IMR-90 (cell line): ENCODE measurements around the gene CFAP221. TPM values are rescaled to one million over a fixed set of nuclear protein-coding genes. Genes with fewer than 3 reads are reported as not detected.

Experiments
- ATAC-seq: fragments of 200-7000 bp; cut with Tn5 transposase; 2 replicates; pipeline ENCODE4 v1.9.1; 2020; ENCODE audit warnings: low read depth, mild to moderate bottlenecking, moderate library complexity
- BruUV-seq: library from RNA; stranded (reverse); fragments of 400-500 nt; replicated peaks from 2 replicates; lab custom pipeline; 2021; lab: Mats Ljungman, UMichigan
- CTCF ChIA-PET: fragments of 300-600 bp; formaldehyde crosslinking; extraction: SDS; loops from one replicate; lab custom pipeline; 2021; ENCODE audit warnings: antibody characterized with exemption; lab: Yijun Ruan, JAX
- POLR2A ChIA-PET: fragments of 300-600 bp; sonication (Branson Sonifier 250); formaldehyde crosslinking; loops from one replicate; lab custom pipeline; 2022; ENCODE audit warnings: antibody characterized with exemption; ENCODE audit not compliant: unreplicated experiment; lab: Charles Lee
- DNase-seq: peaks from one replicate; pipeline ENCODE4 v3.0.0; 2013
- H2AFZ ChIP-seq: replicated peaks from 2 replicates; pipeline ENCODE3; 2013; ENCODE audit warnings: low read length, mild to moderate bottlenecking; ENCODE audit not compliant: poor library complexity
- H2AK5ac ChIP-seq: 2 replicates; pipeline ENCODE4 v1.6.1; 2013; ENCODE audit warnings: low read depth, low read length, inconsistent platforms
- H2AK9ac ChIP-seq: replicated peaks from 2 replicates; pipeline ENCODE3; 2013; ENCODE audit warnings: mild to moderate bottlenecking, low read depth, low read length, moderate library complexity; ENCODE audit not compliant: poor library complexity
- H2BK120ac ChIP-seq: 2 replicates; pipeline ENCODE4 v1.6.1; 2013; ENCODE audit warnings: low read depth, low read length, inconsistent platforms
- H2BK15ac ChIP-seq: 3 replicates; pipeline ENCODE4 v1.6.1; 2013; ENCODE audit warnings: low read depth, low read length, inconsistent platforms
- H2BK20ac ChIP-seq: 2 replicates; pipeline ENCODE4 v1.6.1; 2013; ENCODE audit warnings: low read depth, mild to moderate bottlenecking, inconsistent platforms, low read length, moderate library complexity
- H2BK5ac ChIP-seq: 2 replicates; pipeline ENCODE4 v1.6.1; 2013; ENCODE audit warnings: mild to moderate bottlenecking, low read depth, low read length, inconsistent platforms; ENCODE audit not compliant: poor library complexity, severe bottlenecking
- H3K14ac ChIP-seq: replicated peaks from 2 replicates; pipeline ENCODE4 v1.6.1; 2013; ENCODE audit warnings: low read depth, low read length, inconsistent platforms
- H3K18ac ChIP-seq: 2 replicates; pipeline ENCODE4 v1.6.1; 2013; ENCODE audit warnings: low read depth, low read length, control low read depth
- H3K23ac ChIP-seq: 2 replicates; pipeline ENCODE4 v1.6.1; 2013; ENCODE audit warnings: low read depth, low read length, inconsistent platforms
- H3K27ac ChIP-seq: 2 replicates; pipeline ENCODE4 v1.5.1; 2013; ENCODE audit warnings: mild to moderate bottlenecking, control low read depth, low read length; ENCODE audit not compliant: insufficient read depth
- H3K27me3 ChIP-seq: 2 replicates; pipeline ENCODE4 v1.6.1; 2013; ENCODE audit warnings: low read length; ENCODE audit not compliant: control insufficient read depth, insufficient read depth
- H3K36me3 ChIP-seq: 2 replicates; pipeline ENCODE4 v1.6.1; 2013; ENCODE audit warnings: low read length, mixed read lengths; ENCODE audit not compliant: control insufficient read depth, insufficient read depth
- H3K4ac ChIP-seq: 2 replicates; pipeline ENCODE4 v1.6.1; 2013; ENCODE audit warnings: low read depth, low read length, inconsistent platforms
- H3K4me1 ChIP-seq: 2 replicates; pipeline ENCODE4 v1.6.1; 2013; ENCODE audit warnings: low read length, mixed read lengths; ENCODE audit not compliant: control insufficient read depth, insufficient read depth
- H3K4me2 ChIP-seq: 2 replicates; pipeline ENCODE4 v1.6.1; 2013; ENCODE audit warnings: low read depth, mild to moderate bottlenecking, control low read depth, low read length, moderate library complexity
- H3K4me3 ChIP-seq: 2 replicates; pipeline ENCODE4 v1.5.1; 2013; ENCODE audit warnings: low read depth, mild to moderate bottlenecking, control low read depth, low read length, moderate library complexity; ENCODE audit not compliant: insufficient read depth
- H3K56ac ChIP-seq: 2 replicates; pipeline ENCODE4 v1.6.1; 2013; ENCODE audit warnings: low read length, inconsistent platforms; ENCODE audit not compliant: insufficient read depth; ENCODE audit errors: extremely low read depth
- H3K79me1 ChIP-seq, 2 experiments: 2 replicates each; pipeline ENCODE4 v1.6.1; 2013; ENCODE audit warnings: low read length in 2 of 2, inconsistent platforms in 1 of 2, low read depth in 1 of 2
- H3K9ac ChIP-seq: 2 replicates; pipeline ENCODE4 v1.6.1; 2013; ENCODE audit warnings: low read depth, low read length, control low read depth
- H3K9me1 ChIP-seq: 2 replicates; pipeline ENCODE4 v1.6.1; 2013; ENCODE audit warnings: low read length, inconsistent platforms; ENCODE audit not compliant: insufficient read depth
- H3K9me3 ChIP-seq: 2 replicates; pipeline ENCODE4 v1.6.1; 2013; ENCODE audit warnings: low read length; ENCODE audit not compliant: control insufficient read depth, insufficient read depth
- H4K20me1 ChIP-seq: 2 replicates; pipeline ENCODE4 v1.6.1; 2013; ENCODE audit warnings: low read length, inconsistent platforms; ENCODE audit not compliant: insufficient read depth
- H4K5ac ChIP-seq: 2 replicates; pipeline ENCODE4 v1.6.1; 2013; ENCODE audit warnings: mild to moderate bottlenecking, low read depth, low read length, control low read depth
- H4K8ac ChIP-seq, 2 experiments: 2 replicates each; pipeline ENCODE4 v1.6.1; 2013; ENCODE audit warnings: low read depth in 2 of 2, low read length in 2 of 2, control low read depth in 1 of 2, inconsistent platforms in 1 of 2
- H4K91ac ChIP-seq: 2 replicates; pipeline ENCODE4 v1.6.1; 2013; ENCODE audit warnings: low read depth, low read length, inconsistent platforms; ENCODE audit not compliant: insufficient read depth
- BHLHE40 ChIP-seq: fragments of 150-350 bp; IDR thresholded peaks from 2 replicates; pipeline ENCODE4 v1.6.1; 2016; ENCODE audit warnings: mild to moderate bottlenecking, low read depth, low read length
- CEBPB ChIP-seq: IDR thresholded peaks from 2 replicates; pipeline ENCODE4 v1.6.1; 2012; ENCODE audit warnings: low read depth, low read length, improper control_type of control experiment
- CHD1 ChIP-seq: IDR thresholded peaks from 2 replicates; pipeline ENCODE4 v1.6.1; 2012; ENCODE audit warnings: low read depth, low read length, improper control_type of control experiment
- CTCF ChIP-seq: conservative IDR thresholded peaks from 2 replicates; pipeline ENCODE4 v1.5.1; 2012; ENCODE audit warnings: mild to moderate bottlenecking, low read depth, low read length, improper control_type of control experiment
- ELK1 ChIP-seq: fragments of 150-350 bp; IDR thresholded peaks from 2 replicates; pipeline ENCODE4 v1.6.1; 2016; ENCODE audit warnings: low read depth, mild to moderate bottlenecking, low read length, moderate library complexity, borderline replicate concordance
- FOS ChIP-seq: fragments of 150-350 bp; IDR thresholded peaks from 2 replicates; pipeline ENCODE4 v1.6.1; 2016; ENCODE audit warnings: low read depth, low read length
- MAFK ChIP-seq: IDR thresholded peaks from 2 replicates; pipeline ENCODE4 v1.6.1; 2012; ENCODE audit warnings: low read depth, low read length, improper control_type of control experiment
- MAZ ChIP-seq: IDR thresholded peaks from 2 replicates; pipeline ENCODE4 v1.6.1; 2012; ENCODE audit warnings: low read depth, mild to moderate bottlenecking, low read length, improper control_type of control experiment, moderate library complexity, borderline replicate concordance
- MXI1 ChIP-seq: IDR thresholded peaks from 2 replicates; pipeline ENCODE4 v1.6.1; 2012; ENCODE audit warnings: low read depth, mild to moderate bottlenecking, low read length, moderate library complexity, borderline replicate concordance
- NFE2L2 ChIP-seq: fragments of 150-350 bp; IDR thresholded peaks from 2 replicates; pipeline ENCODE4 v1.6.1; 2016; ENCODE audit warnings: low read depth, mild to moderate bottlenecking, low read length
- RAD21 ChIP-seq: IDR thresholded peaks from 2 replicates; pipeline ENCODE4 v1.6.1; 2012; ENCODE audit warnings: low read length, improper control_type of control experiment
- RCOR1 ChIP-seq: IDR thresholded peaks from 2 replicates; pipeline ENCODE4 v1.6.1; 2012; ENCODE audit warnings: mild to moderate bottlenecking, low read length, improper control_type of control experiment; ENCODE audit not compliant: insufficient replicate concordance
- RFX5 ChIP-seq: IDR thresholded peaks from 2 replicates; pipeline ENCODE4 v1.8.0; 2012; ENCODE audit warnings: low read depth, mild to moderate bottlenecking, low read length, moderate library complexity
- SMC3 ChIP-seq: fragments of 150-350 bp; IDR thresholded peaks from 2 replicates; pipeline ENCODE4 v1.6.1; 2016; ENCODE audit warnings: low read depth, mild to moderate bottlenecking, antibody characterized with exemption, low read length, moderate library complexity
- USF2 ChIP-seq: fragments of 150-350 bp; IDR thresholded peaks from 2 replicates; pipeline ENCODE4 v1.6.1; 2017; ENCODE audit warnings: mild to moderate bottlenecking, antibody characterized with exemption, low read length, low read depth
- WGBS, 2 experiments: methylation state at CpG; one replicate each; pipeline versions ENCODE4 v1.1.5 to v1.1.7; 2013; ENCODE audit warnings: missing lambda C conversion rate in 2 of 2; ENCODE audit not compliant: insufficient read length in 1 of 2; ENCODE audit errors: extremely low coverage in 2 of 2; 5-methylcytosine and 5-hydroxymethylcytosine counted together
- dilution Hi-C: fragments of 300-500 bp; cut with HindIII; formaldehyde crosslinking; loops from one replicate; pipeline ENCODE4 v1.14.3; 2018; ENCODE audit warnings: low sequenced_read_pairs; ENCODE audit not compliant: unreplicated experiment
- in situ Hi-C: fragments of 300-500 bp; cut with MboI; formaldehyde crosslinking; loops from 3 replicates; pipeline ENCODE4 v1.14.3; 2019; ENCODE audit warnings: low sequenced_read_pairs, inconsistent platforms, mixed read lengths
- intact Hi-C: fragments of 100-400 bp; cut with micrococcal nuclease; formaldehyde crosslinking; loops from 2 replicates; pipeline ENCODE4 v1.10.0; 2022
- polyA plus RNA-seq, 3 experiments: library from polyadenylated mRNA; depleted of rRNA; stranded (reverse); fragments of >200 nt; gene quantifications; 2 replicates each; pipeline ENCODE4 v1.2.3, GENCODE V29; 2012; ENCODE audit warnings: low replicate concordance in 1 of 3
- total RNA-seq: library from RNA; depleted of rRNA; stranded (reverse); fragments of >200 nt; gene quantifications from 2 replicates; pipeline ENCODE4 v1.2.3, GENCODE V29; 2012

Gene CFAP221
- total and polyA plus RNA-seq, 2 of the 4 experiments (the other 2 are of a cell fraction): not detected

DNA sequence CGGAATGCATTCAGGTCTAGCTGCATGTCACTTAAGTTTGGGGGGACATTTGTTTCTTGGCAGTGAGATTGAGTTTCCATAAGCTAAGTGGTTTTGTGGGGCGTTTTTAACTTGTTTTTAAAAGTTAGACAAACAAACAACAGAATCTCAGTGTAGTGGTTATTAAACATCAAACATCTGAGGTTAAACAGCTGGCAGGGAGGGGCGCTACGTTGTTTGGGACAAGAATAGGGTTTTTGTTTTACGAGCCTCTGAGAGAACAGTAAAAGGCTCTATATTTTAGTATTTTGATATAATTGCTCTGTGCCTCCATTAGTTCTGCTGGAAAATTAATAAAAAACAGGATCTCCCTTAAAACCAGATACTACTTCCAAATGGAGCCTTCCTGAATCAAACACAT lies 93.1 kb downstream of the CFAP221 start:
- no peak overlapping the region for H2BK20ac ChIP-seq
- no peak overlapping the region for H2BK120ac ChIP-seq
- CTCF ChIA-PET: no interaction called here
- H2AK5ac ChIP-seq: no peak overlapping the region
- H3K4me1 ChIP-seq: no peaks in the 10 kb centered on the region
- no peak overlapping the region for H3K23ac ChIP-seq
- H3K27ac ChIP-seq: no peak overlapping the region
- H3K14ac ChIP-seq: no peak overlapping the region
- H3K4ac ChIP-seq: no peak overlapping the region
- no peaks in the 10 kb centered on the region for H3K9me3 ChIP-seq
- no peaks in the 10 kb centered on the region for H3K36me3 ChIP-seq
- no peaks in the 10 kb centered on the region for H3K9me1 ChIP-seq
- no peak overlapping the region for H3K56ac ChIP-seq
- intact Hi-C loops: no loop called here
- WGBS, 2 experiments: no CpG with 5 or more reads among the region's 5 CpGs
- H2AK9ac ChIP-seq: no peak overlapping the region
- no peaks in the 10 kb centered on the region for H4K20me1 ChIP-seq
- no TSS peak for BruUV-seq
- no peak overlapping the region for H4K91ac ChIP-seq
- no peak overlapping the region for H3K4me2 ChIP-seq
- H2BK5ac ChIP-seq: no peak overlapping the region
- ATAC-seq (no peak), DNase-seq (no peak)
- dilution Hi-C loops: no loop called here
- no peaks in the 10 kb centered on the region for H3K79me1 ChIP-seq
- H3K4me3 ChIP-seq: no peak overlapping the region
- H4K8ac ChIP-seq: no peak overlapping the region
- H3K9ac ChIP-seq: no peak overlapping the region
- H2AFZ ChIP-seq: no peak overlapping the region
- H3K27me3 ChIP-seq: peaks cover 22% of the 10 kb centered on the region
- H2BK15ac ChIP-seq: no peak overlapping the region
- TF ChIP-seq RCOR1 (no peak), RFX5 (no peak), SMC3 (no peak), NFE2L2 (no peak), CHD1 (no peak), MAZ (no peak), BHLHE40 (no peak), FOS (no peak), CEBPB (no peak), USF2 (no peak), MAFK (no peak), CTCF (no peak), RAD21 (no peak), ELK1 (no peak), MXI1 (no peak)
- in situ Hi-C loops: no loop called here
- no peak overlapping the region for H3K18ac ChIP-seq
- POLR2A ChIA-PET: interaction anchor here (0.5 kb wide), 1 partner anchor 12 kb away, joined by 4 read pairs; no protein-coding TSS in a partner anchor
- H4K5ac ChIP-seq: no peak overlapping the region
